GM19467 (cell line): ENCODE measurements around the gene COLGALT1.
"Not testable (repeated sequence)": the region's sequence is repeated elsewhere in the genome, so short reads cannot be mapped to it uniquely, and the experiment has no call there.

Experiments used
- ATAC-seq: cut with Tn5 transposase; IDR thresholded peaks from one replicate; pipeline ENCODE4 v1.9.1; 2021; ENCODE audit warnings: mild to moderate bottlenecking, moderate library complexity; ENCODE audit not compliant: unreplicated experiment

The COLGALT1 gene

GRCh38 chr19:17555480-17555928 lies at the start of gene COLGALT1:
TSS of gene COLGALT1 (plus strand) at chr19:17555649. CDS start at chr19:17555714, 65 bp downstream.
- ATAC-seq = peak; percentile 91

DNA sequence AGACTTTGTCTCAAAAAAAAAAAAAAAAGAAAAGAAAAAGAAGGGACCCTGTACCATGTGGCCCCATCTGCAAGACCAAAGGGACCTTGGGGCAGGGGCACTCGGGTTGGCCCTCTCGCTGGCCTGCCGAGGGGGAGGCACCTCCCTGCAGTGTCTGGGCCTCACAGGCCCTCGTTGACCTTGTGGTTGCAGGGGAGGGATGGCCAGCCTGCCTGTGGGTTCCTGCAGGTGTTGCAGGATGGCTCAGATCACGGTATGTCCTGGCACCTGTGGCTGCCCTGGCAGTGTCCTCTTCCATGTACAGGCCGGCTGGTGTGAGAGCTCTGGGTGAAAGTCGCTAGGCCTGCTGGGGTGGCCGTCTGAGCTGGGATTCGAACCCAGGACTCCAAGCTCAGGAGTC lies 48.7 kb upstream of the COLGALT1 start:
- no peak for ATAC-seq

GRCh38 chr19:17508558-17508933 lies 46.9 kb upstream of the COLGALT1 start:
- ATAC-seq = not testable (repeated sequence)

DNA sequence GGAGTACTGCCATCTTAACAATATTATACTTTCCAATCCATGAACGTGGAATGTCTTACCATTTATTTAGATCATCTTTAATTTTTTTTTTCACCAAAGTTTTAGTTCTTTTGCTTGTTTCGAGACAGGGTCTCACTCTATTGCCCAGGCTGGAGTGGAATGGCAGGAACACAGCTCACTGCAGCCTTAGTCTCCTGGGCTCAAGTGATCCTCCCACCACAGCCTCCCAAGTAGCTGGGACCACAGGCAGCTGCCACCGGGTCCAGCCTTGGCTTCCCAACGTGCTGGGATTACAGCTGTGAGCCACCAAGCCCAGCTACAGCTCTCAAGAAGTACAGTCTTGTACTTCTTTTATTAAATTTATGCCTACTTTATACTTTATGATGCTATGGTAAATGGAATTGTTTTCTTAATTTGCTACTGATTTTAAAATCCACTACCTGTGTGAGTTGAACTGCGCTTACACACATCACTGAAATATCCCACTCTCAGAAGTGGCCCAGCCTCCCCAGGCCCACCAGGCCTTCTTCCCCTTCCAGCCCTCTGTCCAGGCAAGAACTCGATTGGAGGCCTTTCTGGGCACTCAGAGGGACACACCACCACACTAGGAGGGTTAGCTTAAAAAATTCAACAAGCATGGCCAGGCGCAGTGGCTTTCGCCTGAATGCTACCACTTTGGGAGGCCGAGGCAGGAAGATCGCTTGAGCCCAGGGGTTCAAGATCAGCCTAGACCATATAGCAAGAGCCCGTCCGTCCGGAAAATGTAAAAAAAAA lies 45.0 kb upstream of the COLGALT1 start:
- ATAC-seq = no peak

DNA sequence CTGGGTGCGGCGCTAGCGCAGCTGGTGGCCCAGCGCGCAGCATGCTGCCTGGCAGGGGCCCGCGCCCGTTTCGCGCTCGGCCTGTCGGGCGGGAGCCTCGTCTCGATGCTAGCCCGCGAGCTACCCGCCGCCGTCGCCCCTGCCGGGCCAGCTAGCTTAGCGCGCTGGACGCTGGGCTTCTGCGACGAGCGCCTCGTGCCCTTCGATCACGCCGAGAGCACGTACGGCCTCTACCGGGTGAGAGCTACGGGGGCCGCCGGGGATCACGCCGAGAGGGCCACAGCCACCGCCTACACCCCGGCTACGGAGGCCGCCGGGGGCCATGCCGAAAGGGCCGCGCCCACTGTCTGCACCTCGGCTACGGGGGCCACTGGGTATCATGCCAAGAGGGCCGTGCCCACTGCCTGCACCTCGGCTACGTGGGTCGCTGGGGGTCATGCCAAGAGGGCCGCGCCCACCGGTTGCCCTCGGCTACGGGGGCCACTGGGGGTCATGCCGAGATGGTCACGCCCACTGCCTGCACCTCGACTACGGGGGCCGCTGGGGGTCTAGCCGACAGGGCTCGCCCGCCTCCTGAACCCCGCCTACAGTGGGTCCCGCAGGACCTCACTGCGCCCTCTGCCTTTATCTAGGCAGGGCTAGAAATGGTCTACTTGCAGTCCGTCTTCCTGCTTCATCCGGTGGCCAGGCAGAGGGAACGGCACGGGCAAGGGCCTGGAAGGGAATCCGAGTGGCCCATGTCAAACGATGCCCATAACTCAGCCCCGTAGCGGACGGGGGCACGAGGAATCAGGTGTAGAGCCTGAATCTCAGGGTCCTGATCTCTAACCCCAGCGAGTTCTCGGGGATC lies 43.5 kb upstream of the COLGALT1 start:
- ATAC-seq = peak; percentile 49

DNA sequence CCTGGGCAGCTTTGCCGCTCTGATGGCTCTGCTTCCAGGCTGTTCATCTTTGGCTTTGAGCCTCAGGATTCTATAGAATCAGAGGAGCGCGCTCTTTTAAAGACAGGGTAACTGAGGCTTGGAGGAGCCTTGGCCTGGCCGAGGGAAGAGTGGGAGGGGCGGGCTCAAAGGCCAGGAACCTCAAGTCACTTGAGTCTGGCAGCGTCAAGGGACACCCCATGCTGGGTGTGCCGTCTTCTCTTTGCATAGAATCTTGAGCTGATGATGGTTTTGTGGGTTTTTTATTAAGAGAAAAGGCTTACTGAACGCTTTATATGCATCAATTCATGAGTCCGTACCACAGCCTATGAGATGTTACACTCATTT lies 42.9 kb upstream of the COLGALT1 start:
- ATAC-seq = no peak

GRCh38 chr19:17515408-17516149 lies 39.9 kb upstream of the COLGALT1 start:
- no peak for ATAC-seq

DNA sequence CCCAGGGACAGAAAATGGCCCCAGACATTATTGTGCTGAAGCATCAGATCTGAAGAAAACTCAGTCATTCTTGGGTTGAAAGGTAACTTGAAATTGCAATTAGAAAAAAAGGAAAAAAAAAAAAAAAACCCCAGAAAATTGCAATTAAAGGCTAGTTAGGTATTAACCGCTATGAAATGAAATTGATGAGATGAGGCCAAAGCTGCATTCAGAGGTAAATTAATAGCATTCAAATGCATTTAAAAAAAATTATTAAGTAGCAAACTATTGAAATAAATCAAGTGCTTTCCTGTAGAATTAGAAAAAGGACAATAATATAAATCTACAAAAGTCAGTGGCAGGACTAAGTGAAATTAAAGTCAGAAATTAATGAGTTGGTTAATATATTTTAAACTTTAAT lies 37.6 kb upstream of the COLGALT1 start:
- no peak for ATAC-seq

DNA sequence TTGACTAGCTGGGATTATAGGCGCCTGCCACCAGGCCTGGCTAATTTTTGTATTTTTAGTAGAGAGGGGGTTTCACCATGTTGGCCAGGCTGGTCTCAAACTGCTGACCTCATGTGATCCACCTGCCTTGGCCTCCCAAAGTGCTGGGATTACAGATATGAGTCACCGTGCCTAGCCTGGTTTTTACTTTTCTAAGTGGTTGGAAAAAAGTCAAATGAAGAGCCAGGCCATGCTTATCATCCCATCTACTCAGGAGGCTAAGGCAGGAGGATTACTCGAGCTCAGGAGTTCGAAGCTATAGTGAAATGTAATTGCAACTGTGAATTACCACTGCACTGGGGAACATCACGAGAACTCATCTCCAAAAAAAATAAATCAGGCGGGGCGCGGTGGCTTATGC lies 36.8 kb upstream of the COLGALT1 start:
- not testable (repeated sequence) for ATAC-seq

DNA sequence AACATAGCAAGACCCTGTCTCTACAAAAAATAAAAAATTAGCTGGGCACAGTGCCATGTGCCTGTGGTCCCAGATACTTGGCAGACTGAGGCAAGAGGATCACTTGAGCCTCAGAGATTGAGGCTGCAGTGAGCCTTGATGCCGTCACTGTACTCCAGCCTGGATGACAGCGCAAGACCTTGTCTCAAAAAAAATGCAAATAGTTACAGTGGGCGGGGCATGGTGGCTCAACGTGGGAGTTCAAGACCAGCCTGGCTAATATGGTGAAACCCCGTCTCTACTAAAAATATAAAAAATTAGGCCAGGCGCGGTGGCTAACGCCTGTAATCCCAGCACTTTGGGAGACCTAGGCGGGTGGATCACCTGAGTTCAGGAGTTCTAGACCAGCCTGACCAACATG lies 35.5 kb upstream of the COLGALT1 start:
- no peak for ATAC-seq

DNA sequence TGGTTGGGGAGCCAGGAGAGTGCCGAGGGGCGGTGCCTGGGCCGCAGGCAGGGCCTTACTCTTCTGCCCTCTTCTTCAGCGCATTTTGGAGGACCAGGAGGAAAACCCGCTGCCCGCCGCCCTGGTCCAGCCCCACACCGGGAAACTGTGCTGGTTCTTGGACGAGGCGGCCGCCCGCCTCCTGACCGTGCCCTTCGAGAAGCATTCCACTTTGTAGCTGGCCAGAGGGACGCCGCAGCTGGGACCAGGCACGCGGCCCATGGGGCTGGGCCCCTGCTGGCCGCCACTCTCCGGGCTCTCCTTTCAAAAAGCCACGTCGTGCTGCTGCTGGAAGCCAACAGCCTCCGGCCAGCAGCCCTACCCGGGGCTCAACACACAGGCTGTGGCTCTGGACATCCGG lies 34.6 kb upstream of the COLGALT1 start:
- ATAC-seq = no peak

GRCh38 chr19:17522988-17523872 lies 32.2 kb upstream of the COLGALT1 start:
- ATAC-seq = peak; percentile 73

GRCh38 chr19:17524651-17525050 lies 30.8 kb upstream of the COLGALT1 start:
- ATAC-seq = no peak

- no peak for ATAC-seq
Observed at GRCh38 chr19:17525141-17525540, 30.3 kb upstream of the COLGALT1 start.

GRCh38 chr19:17526922-17527321 lies 28.5 kb upstream of the COLGALT1 start:
- no peak for ATAC-seq

DNA sequence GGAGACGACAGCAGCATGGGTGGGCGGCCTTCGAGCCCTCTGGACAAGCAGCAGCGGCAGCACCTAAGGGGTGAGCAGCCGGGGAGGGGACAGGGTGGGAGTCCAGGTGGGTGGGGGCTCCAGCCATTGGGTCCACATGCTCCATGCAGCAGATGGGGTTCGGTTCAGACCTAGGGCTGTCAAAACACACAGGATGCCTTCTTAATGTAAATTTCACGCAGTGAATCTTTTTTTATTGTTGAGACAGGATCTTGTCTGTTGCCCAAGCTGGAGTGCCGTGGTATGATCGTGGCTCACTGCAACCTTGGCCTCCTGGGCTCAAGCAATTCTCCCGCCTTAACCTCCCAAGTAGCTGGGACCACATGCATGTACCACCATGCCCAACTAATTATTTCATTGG lies 28.1 kb upstream of the COLGALT1 start:
- ATAC-seq = no peak

DNA sequence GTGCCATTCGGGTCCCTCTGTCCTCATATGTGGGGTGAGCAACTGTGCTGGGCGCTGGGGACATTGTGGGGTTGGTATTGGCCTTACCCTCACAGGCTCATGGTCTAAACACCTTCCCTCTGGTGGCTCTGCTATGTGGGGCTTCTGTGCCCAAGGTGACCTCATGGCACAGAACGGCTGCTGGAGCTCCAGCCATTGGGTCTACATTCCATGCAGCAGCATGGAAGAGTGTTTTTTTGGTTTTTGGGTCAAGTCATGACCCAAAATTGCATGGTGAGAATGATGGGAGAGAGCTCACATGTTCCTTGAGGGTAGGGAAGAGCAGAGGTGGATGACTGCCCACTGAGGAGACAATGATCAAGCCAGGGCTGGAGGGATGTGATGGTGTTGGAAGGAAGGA lies 26.8 kb upstream of the COLGALT1 start:
- no peak for ATAC-seq

DNA sequence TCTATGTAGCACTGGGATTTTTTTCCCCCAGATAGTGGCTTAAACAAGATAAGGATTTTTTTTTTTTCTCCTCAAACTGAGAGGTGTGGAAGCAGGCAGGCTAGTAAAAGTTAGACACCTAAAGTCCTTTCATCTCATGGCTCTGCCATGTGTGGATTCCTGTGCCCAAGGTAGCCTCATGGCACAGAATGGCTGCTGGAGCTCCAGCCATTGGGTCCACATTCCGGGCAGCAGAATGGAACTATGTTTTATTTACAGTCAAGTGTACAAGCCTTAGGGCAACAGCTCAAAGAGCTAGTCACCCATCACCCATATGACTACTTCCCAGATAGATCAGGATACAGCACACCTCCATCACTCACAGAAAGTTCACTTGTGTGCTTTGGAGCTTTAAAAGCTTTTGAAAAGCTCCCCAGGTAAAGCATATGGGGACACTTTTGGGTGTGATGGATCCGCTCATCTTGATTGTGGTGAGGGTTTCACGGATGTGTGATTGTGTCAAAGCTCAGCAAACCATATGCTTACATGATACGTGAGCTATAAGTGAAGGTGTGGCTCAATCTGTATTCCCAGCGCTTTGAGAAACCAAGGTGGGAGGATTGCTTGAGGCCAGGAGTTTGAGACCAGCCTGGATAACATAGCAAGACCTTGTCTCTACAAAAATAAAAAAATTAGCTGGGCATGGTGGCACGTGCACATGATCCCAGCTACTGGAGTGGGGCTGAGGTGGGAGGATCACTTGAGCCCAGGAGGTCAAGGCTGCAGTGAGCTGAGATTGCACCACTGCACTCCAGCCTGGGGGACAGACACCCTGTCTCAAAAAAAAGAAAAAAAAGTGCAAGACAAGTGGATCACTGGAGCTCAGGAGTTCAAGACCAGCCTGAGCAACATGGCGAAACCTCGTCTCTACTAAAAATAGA lies 25.9 kb upstream of the COLGALT1 start:
- ATAC-seq = no peak

- ATAC-seq = no peak
Observed at GRCh38 chr19:17530586-17530985, 24.9 kb upstream of the COLGALT1 start.
